NCI-H2196 (cell line): ENCODE measurements around the gene CADM1.
A peak's percentile ranks its signal among the peaks of the same experiment; 100 is the strongest.

ENCODE experiments used
- DNase-seq: peaks from one replicate; lab custom pipeline; 2025; ENCODE audit not compliant: unreplicated experiment; lab: John Stamatoyannopoulos, UW

The CADM1 gene

DNA sequence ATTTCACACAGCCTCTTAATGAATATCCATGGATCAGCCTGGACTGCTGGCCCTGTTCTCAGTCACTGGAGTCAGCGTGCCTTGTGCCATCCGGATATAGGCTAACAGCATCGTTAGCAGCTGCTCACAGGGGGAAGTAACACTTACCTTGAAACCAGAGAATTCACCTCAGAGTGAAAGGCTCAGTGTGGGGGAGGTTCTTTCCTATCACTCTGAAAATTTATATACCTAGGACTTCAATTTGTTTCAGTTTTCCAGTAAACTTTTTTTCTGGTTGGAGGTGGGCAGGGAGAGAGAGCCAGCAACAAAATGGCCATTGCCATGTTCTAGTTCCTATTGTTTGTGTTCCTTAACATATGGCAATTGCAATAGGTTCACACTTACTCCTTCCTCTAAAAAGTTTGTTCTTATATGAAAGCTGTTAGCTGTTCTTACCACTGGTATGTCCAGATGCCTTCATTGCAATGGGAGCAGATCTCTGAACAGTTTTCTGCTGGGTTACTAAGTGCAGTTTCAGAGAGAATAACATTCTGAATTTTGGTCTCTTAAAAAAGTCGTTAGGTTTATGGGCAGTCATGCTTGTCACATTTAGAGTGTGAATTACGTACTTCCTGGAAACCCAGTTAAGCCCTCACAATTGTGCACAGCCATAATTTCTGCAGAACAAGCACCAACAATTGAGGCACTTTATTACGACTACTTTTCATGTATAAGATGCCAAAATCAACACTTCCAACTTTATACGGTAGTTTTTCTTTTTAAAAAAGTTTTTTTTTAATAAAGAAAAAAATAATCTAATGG is 247.6 kb downstream of the CADM1 start:
- DNase-seq = peak; percentile 39

DNA sequence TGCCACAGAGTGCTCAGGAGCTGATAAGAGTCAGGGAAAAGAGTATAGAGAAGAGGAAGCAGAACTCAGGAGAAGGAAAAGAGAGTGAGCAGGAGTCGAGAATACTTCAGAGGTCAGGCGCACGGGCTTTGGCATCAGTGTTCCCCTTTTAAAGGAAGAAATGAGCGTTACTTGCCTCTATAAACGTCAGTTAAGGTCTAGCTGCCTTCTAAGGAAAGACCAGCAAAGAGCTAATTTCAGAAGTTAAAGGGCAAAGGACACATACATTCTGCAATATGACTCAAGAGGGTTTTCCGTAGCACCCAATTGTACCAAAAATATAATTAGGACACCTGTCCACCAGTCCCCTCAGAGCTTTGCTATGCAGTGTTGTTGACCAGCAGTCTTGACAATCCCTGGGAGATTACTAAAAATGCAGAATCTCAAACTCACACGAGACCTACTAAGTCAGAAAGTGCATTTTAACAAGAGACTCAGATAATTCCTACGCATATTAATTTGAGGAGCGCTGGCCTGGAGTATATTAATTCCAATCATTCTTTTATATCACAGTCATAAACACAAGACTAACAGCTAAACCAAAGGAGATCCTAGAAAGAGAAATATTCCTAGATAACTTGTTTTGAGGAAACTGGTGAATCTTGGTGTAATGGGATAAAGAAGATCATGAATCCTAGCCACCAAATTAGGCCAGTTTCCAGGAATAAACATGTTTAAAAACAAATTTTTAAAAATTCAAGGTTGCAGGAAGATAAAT is 249.0 kb downstream of the CADM1 start:
- no peak for DNase-seq

DNA sequence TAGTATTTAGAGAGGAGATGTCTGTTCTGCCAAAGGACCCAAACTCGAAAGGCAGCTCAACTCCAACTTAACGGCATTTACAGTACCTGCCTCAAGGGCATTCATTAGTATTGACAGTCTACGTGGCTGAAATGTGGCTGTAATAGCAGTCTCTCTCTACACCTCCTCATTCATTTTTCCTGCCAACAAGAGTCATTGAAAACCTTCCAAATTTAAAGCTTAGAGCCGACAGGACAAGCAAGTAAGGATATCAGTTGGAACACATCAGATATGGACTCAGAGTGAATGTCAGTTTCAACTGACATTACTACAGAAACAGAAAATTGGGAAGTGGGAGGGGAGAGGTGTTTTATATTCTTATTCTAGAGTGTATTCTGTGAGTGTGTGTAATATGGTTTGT is 253.1 kb downstream of the CADM1 start:
- no peak for DNase-seq

DNA sequence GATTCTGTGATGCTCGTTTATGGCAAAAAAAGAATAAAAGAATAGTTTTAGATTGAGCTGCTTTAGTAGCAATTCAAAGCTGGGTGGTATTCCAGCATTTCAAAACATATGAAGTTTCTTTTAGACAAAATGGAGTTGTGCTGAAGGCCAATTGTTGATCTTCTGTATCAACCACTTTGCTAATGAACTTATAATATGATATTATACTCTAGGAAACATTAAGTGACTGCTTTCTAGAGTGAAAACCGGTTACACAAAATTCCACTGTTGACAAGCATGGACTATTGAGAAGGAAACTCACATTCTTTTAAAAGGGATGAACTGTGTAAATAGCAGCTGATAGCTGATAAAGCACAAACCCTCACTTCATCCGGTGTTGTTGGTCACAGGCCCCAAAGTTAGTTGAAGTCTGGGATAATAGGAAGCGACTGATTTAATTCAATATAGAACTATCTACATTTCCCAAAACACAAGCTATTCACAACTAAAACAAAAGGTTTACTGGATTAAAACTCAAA is 255.1 kb downstream of the CADM1 start:
- no peak for DNase-seq

DNA sequence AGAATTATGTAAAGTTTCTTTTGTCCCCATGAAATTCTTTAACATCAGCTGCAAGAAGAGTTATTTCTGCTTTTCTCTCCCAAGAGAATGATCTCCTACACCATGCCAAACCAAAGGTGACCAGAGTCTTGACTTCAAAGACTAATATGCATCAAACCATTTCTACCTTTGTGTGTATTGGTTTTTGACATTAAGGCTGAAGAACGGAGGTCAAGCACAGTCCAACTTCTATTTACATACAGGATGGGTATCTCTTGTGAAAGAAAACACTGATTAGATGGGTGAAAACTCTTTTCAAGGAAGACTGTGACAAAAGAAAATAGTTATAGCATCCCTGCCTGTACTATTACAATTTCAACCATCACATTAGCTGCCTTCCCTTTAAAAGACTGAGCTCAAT is 256.3 kb downstream of the CADM1 start:
- DNase-seq = no peak

DNA sequence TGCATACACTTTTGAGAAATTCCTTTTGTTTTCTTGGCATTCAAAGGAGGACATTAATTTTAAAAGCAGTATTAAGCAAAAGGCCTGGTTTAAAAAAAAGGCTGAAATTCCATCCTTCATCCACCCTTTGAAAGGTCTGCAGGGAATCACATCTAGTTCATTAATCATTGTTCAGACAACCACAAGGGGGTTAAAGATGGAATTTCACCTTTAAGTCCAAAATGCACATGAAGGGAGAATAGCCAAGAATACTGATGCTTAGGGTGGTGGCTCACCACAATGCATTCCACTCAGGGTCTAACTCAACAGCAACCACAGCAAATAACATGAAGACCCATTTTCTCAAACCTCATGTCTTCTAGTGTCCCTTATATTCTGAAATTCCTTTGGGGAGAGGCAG is 256.9 kb downstream of the CADM1 start:
- no peak for DNase-seq

DNA sequence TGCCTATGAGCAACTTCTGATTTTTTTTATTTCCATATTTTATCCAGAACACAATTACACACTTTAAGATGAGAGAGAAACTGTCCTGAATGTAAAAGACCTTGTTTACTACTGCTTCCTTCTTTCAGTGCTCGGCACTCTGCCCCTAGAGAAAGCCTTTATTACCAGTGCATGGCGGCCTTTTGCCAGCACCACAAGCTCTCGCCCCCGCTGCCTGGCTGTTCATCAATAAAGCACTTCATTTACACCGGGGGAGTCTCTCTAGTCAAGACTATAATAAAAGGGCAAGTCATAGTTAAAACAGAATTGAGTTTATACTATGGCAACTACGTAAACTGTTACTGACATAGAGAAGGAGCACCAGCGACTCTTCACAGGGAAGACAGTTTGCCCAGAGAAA is 259.5 kb downstream of the CADM1 start:
- no peak for DNase-seq

DNA sequence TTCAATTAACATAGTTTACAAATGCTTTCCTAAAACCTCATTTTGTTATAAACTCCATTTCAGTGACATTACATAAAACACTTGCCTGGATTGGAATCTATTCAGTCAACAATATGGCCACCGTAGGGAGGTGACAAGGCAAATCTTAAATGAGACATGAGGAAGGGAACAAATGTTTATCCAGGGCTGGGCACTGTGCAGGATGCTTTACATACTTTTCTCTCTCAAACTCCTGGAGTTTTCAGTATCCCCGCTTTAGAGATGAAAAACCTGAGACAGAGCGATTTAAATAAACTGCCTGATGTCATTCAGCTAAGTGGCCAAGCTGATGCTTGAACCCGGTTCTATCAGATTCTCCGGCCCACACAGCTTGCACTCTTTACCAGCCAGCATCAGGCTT is 259.9 kb downstream of the CADM1 start:
- no peak for DNase-seq

DNA sequence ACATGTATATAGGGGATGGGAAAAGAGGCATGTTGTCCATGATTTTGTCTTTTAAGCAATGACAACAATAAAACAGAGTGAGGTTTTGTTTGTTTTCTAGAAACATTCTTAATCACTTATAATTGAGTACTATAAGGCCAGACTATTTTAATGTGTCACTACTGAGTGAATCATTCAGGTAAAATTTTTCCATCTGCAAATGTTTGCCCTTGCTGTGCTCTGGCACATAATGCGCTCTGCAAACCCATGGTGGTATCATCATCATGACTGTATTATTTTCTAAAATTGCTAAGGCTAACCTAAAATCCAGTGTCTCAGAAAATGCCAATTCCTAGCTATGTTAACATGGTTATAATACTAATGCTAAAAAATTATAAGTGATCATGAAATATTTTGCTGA is 261.2 kb downstream of the CADM1 start:
- no peak for DNase-seq

DNA sequence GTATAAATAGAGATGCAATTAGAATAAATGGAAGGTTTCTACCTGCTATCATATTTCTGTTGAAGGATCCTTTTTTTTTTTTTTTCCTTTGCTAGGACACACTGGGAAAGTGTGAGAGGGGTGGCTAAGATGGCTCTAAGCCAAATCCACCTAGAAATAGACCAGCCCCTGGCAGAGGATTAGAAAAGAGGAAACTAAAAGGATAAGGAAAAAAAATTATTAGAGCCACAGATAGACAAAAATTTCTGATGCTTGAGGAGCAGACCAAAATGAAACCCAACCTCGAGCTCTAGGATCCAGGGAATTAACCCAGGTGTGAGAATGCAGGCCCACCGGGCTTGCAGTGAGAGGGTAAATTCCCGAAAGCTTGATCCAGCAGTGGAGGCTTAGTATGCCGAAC is 262.3 kb downstream of the CADM1 start:
- DNase-seq = no peak

DNA sequence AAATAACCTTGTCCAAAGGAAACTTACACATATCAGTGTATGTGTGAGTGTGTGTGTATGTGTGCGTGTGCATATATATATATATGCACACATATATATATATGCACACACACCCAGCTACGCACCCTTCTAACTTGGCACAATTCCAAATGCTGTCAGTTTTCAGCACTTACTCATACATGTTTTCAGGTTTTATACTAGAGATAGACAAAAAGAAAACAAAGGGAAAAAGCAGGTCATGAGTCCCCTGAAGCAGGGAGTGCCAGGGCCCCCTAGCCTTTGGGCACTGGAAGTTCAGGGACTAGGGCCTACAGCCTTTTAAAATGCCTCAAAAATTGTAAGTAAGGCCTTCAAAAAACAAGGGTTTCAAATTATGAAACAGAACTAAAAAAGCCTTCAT is 265.4 kb downstream of the CADM1 start:
- DNase-seq = no peak

DNA sequence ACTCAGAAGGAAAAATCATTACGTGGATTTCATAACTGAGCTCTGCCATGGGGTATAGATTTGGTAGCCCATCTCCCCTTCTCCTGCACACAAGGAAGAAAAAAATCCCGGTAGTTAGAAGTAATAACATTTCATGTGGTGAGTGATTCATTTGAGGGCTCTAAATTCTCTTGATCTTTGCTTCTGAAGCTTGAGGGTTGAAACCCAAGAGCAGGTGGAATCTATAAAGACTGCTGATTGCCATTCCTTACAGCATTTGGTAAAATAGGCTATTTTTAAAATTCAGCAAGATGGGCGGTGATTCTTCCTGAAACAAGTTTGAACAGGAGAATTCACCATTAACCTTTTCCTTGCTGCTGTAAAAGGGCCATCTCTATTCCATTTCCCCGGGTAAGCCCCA is 266.1 kb downstream of the CADM1 start:
- no peak for DNase-seq

DNA sequence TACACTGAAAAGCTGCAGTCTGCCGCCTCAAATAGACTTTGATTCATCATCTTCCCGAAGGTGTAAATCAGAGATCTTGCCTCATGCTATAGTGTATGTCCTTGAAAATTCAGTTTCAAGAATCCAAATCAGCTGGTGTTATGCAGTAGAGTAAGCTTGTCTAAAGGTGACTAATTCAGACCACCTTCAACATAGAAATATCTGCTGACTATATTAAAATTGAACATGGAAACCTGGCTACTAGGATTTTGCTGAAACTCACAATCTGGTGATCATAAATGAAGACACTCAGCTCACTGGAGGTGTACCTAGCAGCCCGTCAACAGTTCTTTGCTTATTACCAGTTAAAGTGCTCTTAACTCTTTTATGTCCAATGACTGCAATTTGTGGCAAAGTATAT is 266.6 kb downstream of the CADM1 start:
- no peak for DNase-seq

DNA sequence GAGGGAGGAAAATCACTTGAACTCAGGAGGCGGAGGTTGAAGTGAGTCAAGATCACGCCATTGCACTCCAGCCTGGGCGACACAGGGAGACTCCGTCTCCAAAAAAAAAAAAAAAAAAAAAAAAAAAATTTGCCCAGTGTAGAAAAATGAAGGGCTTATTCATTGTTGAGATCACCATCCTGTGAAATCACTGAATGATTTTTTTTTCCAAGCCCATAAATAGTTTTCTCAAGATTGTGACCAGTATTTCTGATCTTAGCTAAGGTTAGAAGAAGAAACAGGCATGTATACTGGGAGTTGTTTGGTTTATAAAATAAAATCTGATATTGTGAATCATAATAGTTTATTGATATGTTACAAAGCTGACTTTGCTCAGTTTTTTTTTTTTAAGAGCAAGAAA is 269.4 kb downstream of the CADM1 start:
- no peak for DNase-seq

DNA sequence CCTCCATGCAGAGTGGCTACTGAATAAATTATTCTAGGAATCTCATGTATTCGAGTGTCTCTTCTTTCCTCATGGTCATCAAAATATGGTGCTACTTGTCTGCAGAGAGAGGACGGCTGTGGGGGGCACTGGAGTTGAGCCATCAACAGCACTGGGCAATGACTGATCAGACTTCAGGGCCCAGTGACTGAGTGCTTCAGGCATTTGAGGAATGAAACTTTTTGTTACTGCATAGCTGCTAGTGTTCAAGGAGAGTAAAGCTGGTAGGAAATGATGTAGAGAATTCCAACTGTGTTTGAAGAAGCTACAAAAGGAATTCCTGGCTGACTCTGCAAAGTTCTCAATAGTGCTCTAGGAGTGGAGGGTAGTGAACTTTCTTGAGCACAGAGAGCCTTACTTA is 277.7 kb downstream of the CADM1 start:
- no peak for DNase-seq

DNA sequence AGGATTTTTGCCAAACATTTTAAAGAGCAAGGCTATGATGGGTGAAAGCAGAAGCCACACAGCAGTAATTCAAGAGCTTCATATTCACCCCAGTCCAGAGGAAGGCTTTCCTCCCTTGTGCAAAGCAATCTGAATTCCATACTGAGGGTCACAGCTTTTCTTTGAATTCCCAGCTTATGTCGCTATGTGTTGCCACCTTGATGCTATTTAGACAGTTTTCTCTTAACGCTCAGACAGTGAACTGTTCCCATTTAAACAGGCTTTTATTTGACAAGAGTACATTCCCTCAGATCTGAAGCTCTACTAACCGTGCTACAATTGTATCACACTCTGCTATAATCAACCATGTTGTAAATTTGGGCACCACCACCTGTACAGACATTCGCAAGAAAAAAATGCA is 279.7 kb downstream of the CADM1 start:
- DNase-seq = no peak

DNA sequence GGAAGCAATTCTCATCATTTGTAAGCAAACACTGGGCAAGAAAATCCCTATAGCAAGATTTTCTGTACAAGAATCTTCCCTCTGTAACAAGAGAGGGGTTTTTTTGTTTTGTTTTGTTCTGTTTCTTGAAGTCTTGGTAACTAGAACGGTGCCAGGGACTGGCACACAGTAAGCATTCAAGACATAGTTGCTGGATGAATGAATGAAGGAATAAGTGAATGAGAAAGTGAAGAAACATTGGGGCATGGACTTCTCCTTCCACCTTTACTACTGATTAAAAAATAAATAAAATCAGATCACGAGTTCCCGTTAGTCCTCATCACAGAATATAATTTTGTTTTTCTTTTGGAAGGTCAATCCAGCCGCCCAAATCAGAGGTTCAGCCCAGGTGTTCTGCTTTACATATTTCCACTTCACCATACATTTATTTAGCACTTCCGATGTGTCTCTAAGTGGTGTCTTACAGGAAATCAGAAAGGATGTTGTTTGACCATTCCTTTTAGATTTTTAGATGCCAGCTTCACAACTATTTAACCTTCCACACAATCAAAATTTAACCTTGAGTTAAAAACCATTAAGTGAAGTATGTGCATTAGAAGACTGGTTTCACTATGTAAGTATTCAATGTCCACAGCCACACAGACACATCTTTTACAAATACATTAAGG is 281.2 kb downstream of the CADM1 start:
- DNase-seq = no peak

DNA sequence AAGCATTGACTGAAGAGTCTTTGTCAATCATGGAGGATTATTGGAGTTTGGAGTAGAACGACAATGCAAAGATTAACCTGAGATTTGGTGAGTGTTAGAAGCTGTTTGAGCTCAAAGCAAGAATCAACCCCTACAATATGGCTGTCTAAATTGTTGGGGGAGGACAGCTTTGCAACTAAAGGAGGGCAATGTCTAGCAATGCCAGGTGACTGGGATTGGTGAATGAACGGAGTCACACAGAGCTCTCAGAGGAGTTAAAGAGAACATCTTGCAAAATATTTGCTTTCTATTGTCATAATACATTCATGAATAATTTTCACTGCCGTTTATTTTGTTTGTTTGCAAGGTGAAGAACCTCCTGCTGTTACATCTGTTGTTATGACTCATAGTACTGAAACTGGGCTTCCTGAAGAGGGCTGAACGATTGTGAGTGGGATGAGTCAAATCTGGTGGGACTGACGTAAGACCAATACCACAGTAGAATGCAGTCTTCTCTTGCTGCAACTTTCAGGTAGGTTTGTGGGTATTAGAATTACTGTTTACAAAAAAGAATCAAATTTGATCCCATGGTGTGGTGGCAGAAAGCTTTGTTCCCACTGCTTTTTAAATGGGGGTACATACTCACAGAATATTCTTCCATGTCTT is 281.9 kb downstream of the CADM1 start:
- DNase-seq = peak; percentile 55

DNA sequence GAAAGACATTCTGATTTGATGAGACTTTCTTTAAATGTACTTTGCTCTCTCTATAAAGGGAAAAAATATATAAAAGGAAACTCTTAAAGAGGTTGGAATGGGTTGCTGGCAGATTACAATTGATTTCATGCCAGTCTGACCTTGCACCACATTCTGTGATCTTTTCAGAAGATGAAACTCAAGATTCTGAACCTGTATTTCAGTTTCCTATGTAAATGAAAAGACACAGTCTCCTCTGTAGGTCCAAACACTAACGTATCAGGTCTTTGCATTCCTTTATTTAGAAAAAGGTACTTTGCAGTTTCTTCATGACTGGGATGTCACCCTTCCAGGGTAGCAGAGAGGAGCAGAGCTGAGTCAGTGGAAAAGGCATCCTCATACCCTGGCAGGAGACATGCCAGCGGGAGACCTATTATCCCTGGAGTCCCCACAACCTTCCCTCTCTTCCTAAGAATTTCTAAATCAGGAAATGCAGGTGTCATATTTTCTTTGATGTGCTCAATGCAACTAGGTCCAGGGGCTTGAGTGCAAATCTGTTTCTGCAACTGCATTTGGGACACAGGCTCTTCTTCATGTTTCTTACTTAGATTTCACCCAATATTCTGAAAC is 282.6 kb downstream of the CADM1 start:
- DNase-seq = no peak

DNA sequence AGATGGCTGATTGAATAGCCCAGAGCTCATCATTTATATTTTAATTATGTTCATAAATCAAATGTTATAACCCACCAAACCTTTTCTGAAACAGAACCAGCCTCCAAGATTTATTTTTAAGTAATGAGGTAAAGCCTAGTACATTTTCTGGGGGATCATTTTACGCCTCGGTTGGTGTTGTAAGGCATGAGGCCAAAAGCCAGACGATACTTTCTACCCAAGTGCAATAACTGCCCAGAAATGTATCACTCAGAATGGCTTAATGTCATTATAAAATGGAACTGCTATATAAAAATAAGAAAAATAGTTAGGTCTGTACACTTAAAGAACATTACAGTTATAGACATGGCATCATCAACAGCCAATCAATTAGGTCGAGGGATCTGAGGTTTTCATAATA is 283.3 kb downstream of the CADM1 start:
- DNase-seq = no peak

DNA sequence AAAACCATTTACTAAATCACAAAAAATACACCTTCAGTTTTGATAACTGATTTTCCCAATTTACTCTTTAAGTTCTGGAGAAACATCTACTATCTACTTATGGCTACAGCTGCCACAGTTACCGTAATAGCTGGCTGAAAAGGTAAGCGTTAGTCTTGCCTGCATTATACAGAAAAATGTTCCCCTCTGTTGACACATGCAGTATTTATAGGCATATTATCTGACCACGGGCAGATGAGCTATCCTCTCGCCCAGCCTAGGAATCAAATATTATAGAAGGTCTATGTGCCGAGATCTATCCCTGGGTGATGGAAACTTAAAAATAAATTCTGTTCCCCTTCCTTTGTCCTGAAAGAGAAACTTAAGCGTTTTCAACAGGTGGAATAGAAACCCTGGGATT is 283.8 kb downstream of the CADM1 start:
- no peak for DNase-seq
